ENCODE measurements around the gene PRKCD.

PRKCD gene

DNA sequence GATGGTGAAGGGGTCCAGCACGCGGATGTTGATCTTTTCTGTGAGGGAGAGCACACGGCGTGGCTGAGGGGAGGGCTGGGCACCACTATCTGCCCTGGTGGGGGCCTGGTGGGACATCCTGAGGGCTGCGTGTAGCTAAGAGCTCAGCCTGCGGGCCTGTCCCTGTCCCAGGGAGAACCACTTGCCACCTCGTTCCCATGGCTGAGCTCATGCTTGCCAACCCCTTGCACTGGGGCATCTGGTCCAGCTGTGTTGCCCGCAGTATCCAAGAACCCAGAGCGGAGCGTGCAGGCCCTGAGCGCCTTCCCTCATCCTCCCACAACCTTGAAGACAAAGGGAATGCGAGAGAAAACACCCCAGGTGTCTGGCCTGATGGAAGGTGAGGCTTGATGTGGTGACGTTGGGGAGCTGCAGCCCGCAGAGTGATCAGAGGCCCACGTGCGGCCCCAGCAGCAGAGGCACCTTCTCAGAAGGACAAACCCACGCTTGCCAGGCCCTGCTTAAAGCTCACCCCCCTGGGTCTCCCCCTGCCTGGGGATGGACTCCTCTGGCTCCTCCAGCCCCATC lies 65.9 kb downstream of the PRKCD start:
- H3K27me3 ChIP-seq (ENCODE audit: insufficient read depth, insufficient read length) = no peaks in the 10 kb centered on the region
- H3K9me3 ChIP-seq (ENCODE audit: insufficient read depth, low read length) = no peaks in the 10 kb centered on the region
- peaks cover 97% of the 10 kb centered on the region for H3K36me3 ChIP-seq (ENCODE audit: insufficient read depth, insufficient read length, low read length)
- H3K4me1 ChIP-seq (ENCODE audit: insufficient read depth, insufficient read length) = peaks cover 7% of the 10 kb centered on the region
- DNase-seq (ENCODE audit: low read depth, low spot score) = no peak
- H3K4me3 ChIP-seq (ENCODE audit: insufficient read length, low read depth) = no peak overlapping the region
- TF ChIP-seq YY1 (IDR thresholded peaks at IDR 0.05; ENCODE audit: insufficient read depth, insufficient read length) = no peak
- no peak for TF ChIP-seq SUZ12 (IDR thresholded peaks at IDR 0.05; ENCODE audit: extremely low read depth, insufficient read depth, insufficient read length)
- TF ChIP-seq ZNF274 (IDR thresholded peaks at IDR 0.05; ENCODE audit: low read depth, low read length) = no peak
- H3K9ac ChIP-seq (ENCODE audit: insufficient read length, low read depth) = no peak overlapping the region

GRCh38 chr3:53227993-53228885 lies 67.2 kb downstream of the PRKCD start:
- no peak overlapping the region for H3K9ac ChIP-seq (ENCODE audit: insufficient read length, low read depth)
- TF ChIP-seq SUZ12 (IDR thresholded peaks at IDR 0.05; ENCODE audit: extremely low read depth, insufficient read depth, insufficient read length) (no peak), ZNF274 (IDR thresholded peaks at IDR 0.05; ENCODE audit: low read depth, low read length) (no peak), YY1 (IDR thresholded peaks at IDR 0.05; ENCODE audit: insufficient read depth, insufficient read length) (no peak)
- DNase-seq (ENCODE audit: low read depth, low spot score) = no peak
- H3K27me3 ChIP-seq (ENCODE audit: insufficient read depth, insufficient read length) = no peaks in the 10 kb centered on the region
- peaks cover 14% of the 10 kb centered on the region for H3K4me1 ChIP-seq (ENCODE audit: insufficient read depth, insufficient read length)
- H3K9me3 ChIP-seq (ENCODE audit: insufficient read depth, low read length) = no peaks in the 10 kb centered on the region
- H3K36me3 ChIP-seq (ENCODE audit: insufficient read depth, insufficient read length, low read length) = peaks cover 100% of the 10 kb centered on the region
- no peak overlapping the region for H3K4me3 ChIP-seq (ENCODE audit: insufficient read length, low read depth)

- no peak for TF ChIP-seq YY1 (IDR thresholded peaks at IDR 0.05; ENCODE audit: insufficient read depth, insufficient read length)
- no peak for TF ChIP-seq ZNF274 (IDR thresholded peaks at IDR 0.05; ENCODE audit: low read depth, low read length)
- TF ChIP-seq SUZ12 (IDR thresholded peaks at IDR 0.05; ENCODE audit: extremely low read depth, insufficient read depth, insufficient read length) = no peak
- H3K9ac ChIP-seq (ENCODE audit: insufficient read length, low read depth) = no peak overlapping the region
Observed at GRCh38 chr3:53229171-53229570, 68.2 kb downstream of the PRKCD start.

GRCh38 chr3:53229606-53230005 lies 68.6 kb downstream of the PRKCD start:
- Histone ChIP-seq H3K36me3 (ENCODE audit: insufficient read depth, insufficient read length, low read length) (peaks cover 100% of the 10 kb centered on the region), H3K27me3 (ENCODE audit: insufficient read depth, insufficient read length) (no peaks in the 10 kb centered on the region), H3K9ac (ENCODE audit: insufficient read length, low read depth) (no peak overlapping the region), H3K9me3 (ENCODE audit: insufficient read depth, low read length) (no peaks in the 10 kb centered on the region), H3K4me1 (ENCODE audit: insufficient read depth, insufficient read length) (peaks cover 14% of the 10 kb centered on the region), H3K4me3 (ENCODE audit: insufficient read length, low read depth) (no peak overlapping the region)
- DNase-seq (ENCODE audit: low read depth, low spot score) = no peak
- TF ChIP-seq SUZ12 (IDR thresholded peaks at IDR 0.05; ENCODE audit: extremely low read depth, insufficient read depth, insufficient read length) = no peak
- TF ChIP-seq ZNF274 (IDR thresholded peaks at IDR 0.05; ENCODE audit: low read depth, low read length) = no peak
- TF ChIP-seq YY1 (IDR thresholded peaks at IDR 0.05; ENCODE audit: insufficient read depth, insufficient read length) = no peak

More at GRCh38 chr3:53229171-53229570, 68.2 kb downstream of the PRKCD start:
- no peak overlapping the region for H3K4me3 ChIP-seq (ENCODE audit: insufficient read length, low read depth)
- H3K4me1 ChIP-seq (ENCODE audit: insufficient read depth, insufficient read length) = peaks cover 14% of the 10 kb centered on the region
- no peaks in the 10 kb centered on the region for H3K9me3 ChIP-seq (ENCODE audit: insufficient read depth, low read length)
- DNase-seq (ENCODE audit: low read depth, low spot score) = no peak
- no peaks in the 10 kb centered on the region for H3K27me3 ChIP-seq (ENCODE audit: insufficient read depth, insufficient read length)
- H3K36me3 ChIP-seq (ENCODE audit: insufficient read depth, insufficient read length, low read length) = peaks cover 100% of the 10 kb centered on the region

GRCh38 chr3:53230041-53230621 lies 69.1 kb downstream of the PRKCD start:
- Histone ChIP-seq H3K4me3 (ENCODE audit: insufficient read length, low read depth) (no peak overlapping the region), H3K36me3 (ENCODE audit: insufficient read depth, insufficient read length, low read length) (peaks cover 99% of the 10 kb centered on the region), H3K9ac (ENCODE audit: insufficient read length, low read depth) (no peak overlapping the region), H3K4me1 (ENCODE audit: insufficient read depth, insufficient read length) (peaks cover 14% of the 10 kb centered on the region), H3K27me3 (ENCODE audit: insufficient read depth, insufficient read length) (no peaks in the 10 kb centered on the region), H3K9me3 (ENCODE audit: insufficient read depth, low read length) (no peaks in the 10 kb centered on the region)
- no peak for DNase-seq (ENCODE audit: low read depth, low spot score)
- TF ChIP-seq ZNF274 (IDR thresholded peaks at IDR 0.05; ENCODE audit: low read depth, low read length) = no peak

DNA sequence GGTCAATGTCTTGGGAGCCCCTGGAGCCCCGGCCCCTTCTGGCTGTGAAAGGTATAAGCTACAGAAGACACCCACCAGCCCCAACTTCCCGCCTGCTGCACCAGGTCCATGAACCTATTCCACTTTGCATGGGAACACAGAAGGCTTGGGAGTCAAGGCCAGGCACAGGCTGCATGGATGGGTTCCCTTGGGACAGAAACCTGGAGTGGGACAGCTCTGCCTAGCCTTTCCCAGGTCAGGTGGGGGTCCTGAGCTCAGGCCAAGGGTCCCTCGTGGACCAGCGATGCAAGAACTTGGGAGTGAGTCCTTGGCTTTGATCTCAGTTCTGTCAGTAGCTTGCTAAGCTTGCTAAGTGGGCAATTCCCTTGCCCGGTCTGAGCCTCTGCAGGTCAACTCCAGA lies 69.8 kb downstream of the PRKCD start:
- Histone ChIP-seq H3K27me3 (ENCODE audit: insufficient read depth, insufficient read length) (no peaks in the 10 kb centered on the region), H3K9me3 (ENCODE audit: insufficient read depth, low read length) (no peaks in the 10 kb centered on the region), H3K9ac (ENCODE audit: insufficient read length, low read depth) (no peak overlapping the region), H3K36me3 (ENCODE audit: insufficient read depth, insufficient read length, low read length) (peaks cover 99% of the 10 kb centered on the region), H3K4me3 (ENCODE audit: insufficient read length, low read depth) (no peak overlapping the region), H3K4me1 (ENCODE audit: insufficient read depth, insufficient read length) (peaks cover 14% of the 10 kb centered on the region)
- TF ChIP-seq ZNF274 (IDR thresholded peaks at IDR 0.05; ENCODE audit: low read depth, low read length) (no peak), SUZ12 (IDR thresholded peaks at IDR 0.05; ENCODE audit: extremely low read depth, insufficient read depth, insufficient read length) (no peak), YY1 (IDR thresholded peaks at IDR 0.05; ENCODE audit: insufficient read depth, insufficient read length) (no peak)
- no peak for DNase-seq (ENCODE audit: low read depth, low spot score)

Data from NT2/D1 (cell line).